Measurements from ENCODE around the gene SLC30A7.

Gene SLC30A7

GRCh38 chr1:100972185-100972584, 76.3 kb downstream of the SLC30A7 start:
- no peak for DNase-seq (ENCODE audit: low read depth)

GRCh38 chr1:100976936-100977335, 81.0 kb downstream of the SLC30A7 start:
- no peak for DNase-seq (ENCODE audit: low read depth)

- DNase-seq (ENCODE audit: low read depth): no peak
Observed at GRCh38 chr1:100979631-100980030, 83.7 kb downstream of the SLC30A7 start.

- DNase-seq (ENCODE audit: low read depth): no peak
Observed at GRCh38 chr1:100982793-100983192, 86.9 kb downstream of the SLC30A7 start.

- no peak for DNase-seq (ENCODE audit: low read depth)
Observed at GRCh38 chr1:100988121-100988520, 92.2 kb downstream of the SLC30A7 start.

GRCh38 chr1:100989306-100990077, 93.6 kb downstream of the SLC30A7 start:
- DNase-seq (ENCODE audit: low read depth): peak; percentile 49

- DNase-seq (ENCODE audit: low read depth): no peak
Observed at GRCh38 chr1:100995198-100995988, 99.5 kb downstream of the SLC30A7 start.

- DNase-seq (ENCODE audit: low read depth): no peak
Observed at GRCh38 chr1:100998426-100998825, 102.5 kb downstream of the SLC30A7 start.

- no peak for DNase-seq (ENCODE audit: low read depth)
Observed at GRCh38 chr1:101000131-101000873, 104.4 kb downstream of the SLC30A7 start.

GRCh38 chr1:101002551-101002950, 106.7 kb downstream of the SLC30A7 start:
- no peak for DNase-seq (ENCODE audit: low read depth)

- no peak for DNase-seq (ENCODE audit: low read depth)
Observed at GRCh38 chr1:101003012-101003650, 107.2 kb downstream of the SLC30A7 start.

GRCh38 chr1:101004061-101004460, 108.2 kb downstream of the SLC30A7 start:
- DNase-seq (ENCODE audit: low read depth): no peak

- DNase-seq (ENCODE audit: low read depth): no peak
Observed at GRCh38 chr1:101004670-101005069, 108.8 kb downstream of the SLC30A7 start.

GRCh38 chr1:101005183-101005582, 109.3 kb downstream of the SLC30A7 start:
- no peak for DNase-seq (ENCODE audit: low read depth)

GRCh38 chr1:101005871-101006270, 110.0 kb downstream of the SLC30A7 start:
- no peak for DNase-seq (ENCODE audit: low read depth)

GRCh38 chr1:101006553-101006952, 110.7 kb downstream of the SLC30A7 start:
- DNase-seq (ENCODE audit: low read depth): no peak

GRCh38 chr1:101008229-101008834, 112.4 kb downstream of the SLC30A7 start:
- no peak for DNase-seq (ENCODE audit: low read depth)

- DNase-seq (ENCODE audit: low read depth): no peak
Observed at GRCh38 chr1:101013776-101014175, 117.9 kb downstream of the SLC30A7 start.

GRCh38 chr1:101017448-101017847, 121.6 kb downstream of the SLC30A7 start:
- no peak for DNase-seq (ENCODE audit: low read depth)

GRCh38 chr1:101022294-101022693, 126.4 kb downstream of the SLC30A7 start:
- peak; percentile 25 for DNase-seq (ENCODE audit: low read depth)

- DNase-seq (ENCODE audit: low read depth): no peak
Observed at GRCh38 chr1:101025283-101025656, 129.4 kb downstream of the SLC30A7 start.

Data from GM04503 (cell line).